IPS-18c (cell line): ENCODE results near the gene PRKCE.

Experiments used
- H3K4me3 ChIP-seq: 2 replicates; pipeline ENCODE4 v1.7.0; 2013; ENCODE audit warnings: low read depth, mild to moderate bottlenecking, low read length, moderate library complexity; ENCODE audit not compliant: insufficient read depth
- H3K9me3 ChIP-seq: one replicate; pipeline ENCODE4 v1.6.1; 2013; ENCODE audit warnings: mild to moderate bottlenecking, low read length, moderate library complexity; ENCODE audit not compliant: control insufficient read depth, insufficient read depth

Gene PRKCE

DNA sequence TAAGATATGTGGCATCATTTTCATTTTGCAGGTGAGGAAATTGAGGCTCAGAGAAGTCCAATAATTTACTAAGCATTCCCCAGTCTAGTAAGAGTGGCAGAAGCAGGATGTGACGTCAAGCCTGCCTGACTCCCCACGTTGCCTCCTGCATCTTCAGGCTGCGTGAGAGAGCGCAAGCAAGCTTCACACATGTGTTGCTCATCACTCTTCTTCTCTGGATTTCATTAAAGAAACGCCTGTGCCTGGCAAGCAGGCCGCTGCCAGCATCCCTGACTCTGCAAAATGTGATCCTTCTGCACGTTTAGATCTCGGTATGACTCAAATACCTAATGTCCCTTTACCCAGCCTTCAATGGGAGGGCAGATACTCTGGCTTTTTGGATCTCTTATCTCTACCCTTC is 96.8 kb downstream of the PRKCE start:
- no peak overlapping the region for H3K4me3 ChIP-seq
- no peaks in the 10 kb centered on the region for H3K9me3 ChIP-seq

DNA sequence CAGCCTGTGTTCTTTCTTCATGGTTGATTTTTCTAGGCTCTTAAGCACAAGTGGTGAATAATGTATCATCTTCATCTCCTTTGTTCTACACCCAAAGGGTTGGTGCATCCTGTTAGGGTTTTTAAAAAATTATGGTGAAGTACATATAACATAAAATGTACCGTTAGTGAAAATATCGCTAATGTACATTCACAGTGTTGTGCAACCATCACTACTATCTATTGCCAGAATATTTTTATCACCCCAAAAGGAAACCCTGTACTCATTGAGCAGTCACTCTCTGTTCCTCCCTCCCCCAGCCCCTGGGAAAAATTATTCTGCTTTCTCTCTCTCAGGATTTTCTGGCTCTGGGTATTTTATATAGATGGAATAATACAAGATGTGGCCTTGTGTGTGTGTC is 98.5 kb downstream of the PRKCE start:
- H3K9me3 ChIP-seq, result no peaks in the 10 kb centered on the region
- no peak overlapping the region for H3K4me3 ChIP-seq

DNA sequence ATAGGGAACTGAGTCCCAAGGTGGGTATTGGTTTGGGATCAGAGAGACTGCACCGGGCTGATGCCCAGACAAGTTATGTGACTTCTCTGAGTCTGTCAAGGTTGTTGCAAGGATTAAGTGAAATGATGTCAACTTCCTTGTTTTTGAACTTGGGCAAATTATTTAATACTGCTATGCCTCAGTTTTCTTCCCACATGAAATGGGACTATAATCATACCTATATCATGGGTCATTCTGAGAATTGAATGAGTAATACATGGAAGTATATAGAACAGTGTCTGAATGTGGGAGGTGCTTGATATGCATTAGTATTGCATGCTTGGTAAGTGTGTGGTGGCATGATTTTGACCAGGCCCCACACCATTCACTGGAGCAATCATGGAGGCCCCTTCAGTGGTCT is 99.0 kb downstream of the PRKCE start:
- Histone ChIP-seq H3K4me3 (no peak overlapping the region), H3K9me3 (no peaks in the 10 kb centered on the region)

DNA sequence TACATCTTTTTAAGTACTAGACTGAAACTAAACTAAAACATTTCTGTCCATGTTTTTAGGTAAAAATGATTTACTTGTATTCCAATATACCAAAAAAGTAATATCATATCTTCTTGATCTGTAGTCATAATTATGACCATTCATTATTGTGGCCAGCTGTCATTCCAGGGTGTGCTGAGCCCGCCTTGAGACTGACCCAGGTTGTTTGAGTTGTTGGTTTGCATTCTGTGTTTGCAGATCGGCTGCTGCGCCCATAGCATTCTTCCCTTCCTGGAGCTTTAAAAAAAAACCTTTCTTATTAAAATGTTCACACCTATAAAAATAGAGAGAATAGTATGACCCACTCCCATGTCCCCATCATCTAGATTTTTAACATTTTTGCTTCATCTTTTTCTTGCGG is 101.9 kb downstream of the PRKCE start:
- Histone ChIP-seq H3K9me3 (no peaks in the 10 kb centered on the region), H3K4me3 (no peak overlapping the region)

DNA sequence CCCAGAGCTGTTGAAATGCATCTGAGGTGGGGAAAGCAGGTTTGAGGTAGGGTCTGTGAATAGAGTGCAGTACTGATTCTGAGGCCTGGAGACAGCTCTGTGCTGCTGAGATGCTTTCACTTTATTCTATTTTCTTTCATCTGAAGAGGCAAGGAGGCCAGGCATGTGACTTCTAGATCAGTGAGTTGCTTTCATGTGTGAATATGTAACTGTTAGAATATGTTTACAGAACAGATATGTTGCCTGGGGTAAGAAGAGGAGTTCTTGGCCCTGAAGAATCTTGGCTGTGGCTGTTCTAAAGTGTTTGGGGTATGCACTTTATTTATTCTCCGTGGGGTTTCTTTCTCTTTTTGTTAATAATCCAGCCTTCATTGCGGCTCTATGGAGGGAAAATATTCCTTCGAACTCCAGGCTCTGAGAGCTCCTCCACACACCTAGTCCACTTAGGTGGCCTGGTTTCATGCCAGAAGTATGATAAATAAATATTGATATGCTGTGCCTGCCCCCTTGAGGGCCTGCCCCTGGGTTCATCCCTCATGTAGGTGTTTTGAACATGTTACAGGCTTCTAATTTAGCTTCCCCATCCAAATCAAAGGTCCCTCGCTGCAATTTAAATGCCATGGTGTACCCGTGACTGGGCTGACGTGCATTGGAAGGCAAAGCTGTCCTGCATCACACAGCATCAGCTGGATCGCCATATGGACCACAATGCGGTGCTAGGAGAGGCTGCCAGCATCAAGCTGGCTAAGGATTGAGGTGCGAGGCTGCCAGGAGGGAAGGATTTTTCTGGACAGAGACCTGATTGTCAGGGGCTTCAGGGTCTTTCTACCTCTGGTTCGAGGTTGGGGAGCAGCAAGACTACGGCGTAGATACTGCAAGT is 102.9 kb downstream of the PRKCE start:
- Histone ChIP-seq H3K9me3 (no peaks in the 10 kb centered on the region), H3K4me3 (no peak overlapping the region)

DNA sequence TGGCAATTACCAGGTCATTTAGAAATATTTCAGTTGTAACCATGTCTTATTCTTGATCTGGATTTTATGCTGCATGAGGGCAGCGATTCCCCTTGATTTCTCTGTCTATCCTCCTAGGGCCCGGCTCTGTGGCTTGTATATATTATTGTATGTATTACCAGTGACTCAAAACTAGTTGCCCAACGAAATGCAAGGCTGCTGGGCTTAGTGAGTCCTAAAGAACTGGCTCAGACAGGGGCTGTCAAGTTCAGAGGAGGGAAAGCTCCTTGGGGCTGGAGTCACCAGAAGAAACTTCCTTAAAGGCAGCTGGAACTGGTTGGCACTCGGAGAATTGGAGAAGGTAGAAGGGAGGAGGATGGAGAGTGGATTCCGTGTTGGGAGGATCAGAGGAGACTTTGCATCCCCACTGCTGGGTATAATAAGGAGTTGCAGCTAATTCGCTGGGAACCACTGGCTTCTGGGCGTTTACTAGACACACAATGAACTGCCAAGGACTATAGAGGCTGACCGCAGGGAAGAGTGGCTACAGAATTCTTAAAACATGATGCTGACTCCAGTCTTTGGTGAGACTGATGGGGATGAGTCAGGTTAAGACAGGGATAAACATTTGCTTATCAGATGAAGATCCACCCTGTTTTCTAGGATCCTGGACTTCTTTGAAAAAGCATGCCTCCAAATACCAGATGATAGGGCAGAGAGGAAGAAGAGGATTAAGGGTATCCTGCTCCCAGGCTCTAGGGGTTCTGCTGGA is 104.3 kb downstream of the PRKCE start:
- no peaks in the 10 kb centered on the region for H3K9me3 ChIP-seq

DNA sequence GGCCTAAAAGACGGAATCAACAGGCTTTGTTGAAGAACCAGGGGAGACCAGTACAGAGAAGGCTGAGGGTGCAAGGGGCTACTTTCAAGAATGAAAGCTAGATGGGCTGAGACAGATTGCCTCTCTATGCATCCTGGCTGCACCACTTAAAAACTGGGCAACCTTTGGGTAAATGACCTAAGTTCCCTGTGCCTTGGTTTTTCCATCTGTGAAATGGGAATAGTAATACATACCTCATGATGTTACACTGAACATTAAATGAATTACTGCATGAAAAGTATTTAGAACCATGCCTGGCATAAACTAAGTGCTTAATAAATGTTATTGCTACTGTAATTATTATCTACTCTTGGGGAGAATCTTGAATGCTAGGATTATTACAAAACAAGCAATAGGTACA is 106.5 kb downstream of the PRKCE start:
- H3K9me3 ChIP-seq, result no peaks in the 10 kb centered on the region
- H3K4me3 ChIP-seq, result no peak overlapping the region

More for the DNA sequence above, 104.3 kb downstream of the PRKCE start:
- H3K4me3 ChIP-seq, result no peak overlapping the region

DNA sequence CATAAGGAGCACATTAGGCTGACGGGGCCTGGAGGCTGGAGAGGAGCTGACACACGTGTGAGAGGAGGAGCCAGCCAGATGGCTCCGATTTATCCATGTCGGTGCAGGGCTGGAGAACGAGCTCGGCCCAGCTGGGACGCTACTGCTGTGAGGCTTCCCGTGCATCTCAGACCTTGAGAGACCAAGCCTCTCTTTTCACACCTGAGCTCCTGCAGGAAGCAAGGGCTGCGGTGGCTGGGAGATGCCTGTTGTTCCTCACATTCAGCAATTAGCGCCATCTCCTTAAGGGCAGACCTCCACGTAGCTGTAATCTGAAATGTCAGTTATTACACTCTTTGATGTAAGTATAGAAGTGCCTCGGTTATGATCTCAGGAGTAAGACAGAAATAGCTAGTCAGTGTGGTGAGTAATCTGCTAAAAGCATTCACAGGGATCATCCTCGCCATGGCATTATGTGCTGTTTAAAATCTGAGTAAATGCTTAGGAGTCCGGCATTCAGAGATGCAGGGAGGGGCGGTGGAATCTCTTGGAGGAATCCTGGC is 107.9 kb downstream of the PRKCE start:
- Histone ChIP-seq H3K4me3 (no peak overlapping the region), H3K9me3 (no peaks in the 10 kb centered on the region)

DNA sequence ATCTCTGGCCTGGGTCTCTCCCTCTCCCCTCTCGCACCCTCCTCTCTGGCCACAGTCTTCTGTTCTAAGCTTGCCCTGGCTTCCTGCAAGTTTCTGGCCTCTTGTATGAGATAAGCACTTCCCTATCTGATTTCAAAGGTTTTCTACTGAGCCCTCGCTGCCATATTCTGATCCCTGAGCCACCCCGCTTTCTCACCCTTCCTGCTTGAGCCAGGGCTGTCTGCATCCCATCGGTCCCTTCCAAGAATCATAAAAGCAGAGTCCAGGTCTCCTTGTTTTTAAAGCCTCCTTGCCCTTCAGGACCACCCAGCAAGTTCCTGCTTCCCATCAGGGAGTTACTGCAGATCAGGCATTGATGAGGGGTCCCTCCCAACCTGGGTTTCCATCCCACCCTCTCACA is 110.2 kb downstream of the PRKCE start:
- no peak overlapping the region for H3K4me3 ChIP-seq
- H3K9me3 ChIP-seq, result no peaks in the 10 kb centered on the region

DNA sequence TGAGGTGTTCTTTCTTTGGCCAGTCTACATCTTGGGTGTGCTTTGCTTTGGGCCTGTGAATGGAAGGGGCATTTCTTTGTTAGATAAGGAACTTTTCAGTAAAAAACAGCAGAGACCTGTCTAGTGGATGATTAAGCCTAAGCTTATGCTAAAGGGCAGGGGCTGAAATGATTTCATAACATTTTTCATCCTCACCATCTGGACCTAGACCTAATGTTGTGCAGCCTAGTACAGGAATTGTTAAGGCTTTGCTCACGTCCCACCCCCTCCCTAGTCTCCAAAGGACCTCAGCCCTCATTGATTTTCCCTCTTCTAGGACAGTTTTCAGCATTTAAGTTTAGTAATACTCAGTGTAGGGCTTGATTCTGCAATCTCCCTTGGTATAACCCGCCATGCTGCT is 111.8 kb downstream of the PRKCE start:
- Histone ChIP-seq H3K9me3 (no peaks in the 10 kb centered on the region), H3K4me3 (no peak overlapping the region)

DNA sequence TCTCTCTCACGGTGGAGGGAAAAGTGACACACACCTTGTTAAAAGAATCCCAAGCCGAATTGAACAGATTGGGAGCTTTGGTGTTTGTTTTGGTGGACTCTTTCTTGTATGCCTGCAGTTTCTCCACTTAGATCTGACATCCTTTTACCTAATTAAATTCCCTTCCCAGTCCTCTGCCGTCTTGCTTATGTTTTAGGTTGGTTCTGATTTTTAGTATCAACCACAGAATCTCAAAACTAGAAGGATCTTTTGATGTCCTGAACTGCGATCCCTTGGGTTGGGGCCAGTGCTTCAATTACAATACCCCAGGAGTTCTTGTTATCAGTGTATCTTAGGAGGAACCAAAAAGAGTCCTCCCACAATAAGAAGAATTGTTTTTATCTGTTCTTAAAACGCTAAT is 112.3 kb downstream of the PRKCE start:
- H3K4me3 ChIP-seq, result no peak overlapping the region
- H3K9me3 ChIP-seq, result no peaks in the 10 kb centered on the region

DNA sequence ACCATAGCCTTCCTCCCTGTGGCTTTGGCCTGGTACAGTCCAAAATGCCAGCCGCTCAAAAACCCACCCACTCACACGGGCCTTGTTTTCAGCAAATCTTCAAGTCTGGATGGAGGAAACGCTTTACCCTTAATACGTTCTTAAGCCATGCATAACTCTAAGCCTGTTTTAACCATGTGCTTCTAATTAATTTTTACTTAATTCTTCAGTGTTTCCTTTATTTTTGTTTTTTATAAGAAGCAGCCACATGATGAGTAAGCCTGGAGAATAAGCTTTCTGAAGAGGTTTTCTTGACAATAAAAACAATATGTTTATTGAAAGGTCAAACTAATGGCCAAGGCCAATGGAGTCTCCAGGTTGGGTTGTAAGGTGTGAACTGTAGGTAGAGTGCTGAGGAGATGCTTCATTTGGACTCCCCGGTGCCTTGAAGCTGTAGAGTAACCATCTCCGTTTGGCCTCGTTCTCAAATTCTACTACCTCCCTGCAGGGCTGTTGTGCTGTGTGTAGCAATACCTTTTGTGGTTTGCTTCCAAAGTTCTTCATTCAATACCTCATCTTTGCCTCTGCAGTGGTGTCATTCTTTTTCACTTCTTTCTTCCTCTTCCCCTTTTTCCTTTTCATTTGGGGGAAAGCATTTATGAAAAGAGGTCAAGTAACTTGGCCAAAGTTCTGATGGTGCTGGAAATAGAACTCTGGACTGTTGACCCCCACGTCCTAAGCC is 113.7 kb downstream of the PRKCE start:
- H3K9me3 ChIP-seq, result no peaks in the 10 kb centered on the region
- no peak overlapping the region for H3K4me3 ChIP-seq

DNA sequence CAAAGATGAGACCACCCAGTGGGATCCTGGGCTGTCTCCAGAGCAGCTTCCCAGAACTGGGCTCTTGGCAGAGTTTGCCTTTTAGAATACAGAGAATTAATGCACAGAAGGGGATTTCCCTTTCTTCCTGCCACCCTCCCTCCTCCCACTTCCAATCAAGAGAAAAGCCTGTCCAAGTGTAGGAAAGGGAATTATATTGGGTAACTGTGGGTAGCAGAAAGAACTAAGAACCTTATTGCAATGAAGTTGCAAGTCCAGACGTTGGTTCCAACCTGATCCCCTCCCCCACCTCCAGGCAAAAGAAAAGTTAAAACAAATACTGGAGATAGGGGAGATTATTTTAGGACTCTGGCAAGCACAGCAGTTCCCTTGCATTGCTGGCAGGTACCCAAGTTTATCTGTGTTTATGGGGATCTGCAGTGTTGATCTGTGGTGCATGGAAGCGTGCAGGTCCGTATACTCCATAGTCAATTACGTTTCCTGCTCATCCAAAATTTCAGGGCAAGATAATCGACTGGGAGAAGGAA is 114.3 kb downstream of the PRKCE start:
- no peak overlapping the region for H3K4me3 ChIP-seq

DNA sequence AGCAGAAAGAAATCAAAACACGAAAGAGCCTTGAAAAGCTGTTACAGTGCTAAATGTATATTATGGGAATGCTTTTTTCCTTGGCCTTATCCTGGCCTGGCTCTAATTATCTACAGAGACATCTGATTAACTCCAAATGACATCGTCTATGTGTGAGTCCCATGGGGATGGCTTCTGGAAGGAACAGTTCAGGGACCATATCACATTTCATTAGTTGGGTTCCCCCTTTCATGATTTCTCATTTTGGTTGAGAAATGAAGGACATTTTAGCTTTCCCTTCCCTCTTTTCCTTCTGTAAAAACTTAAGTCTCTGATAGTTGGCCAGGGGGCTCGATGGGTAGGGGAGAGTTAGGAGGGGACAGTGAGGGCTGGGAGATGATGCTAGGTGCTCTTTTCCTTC is 116.7 kb downstream of the PRKCE start:
- no peak overlapping the region for H3K4me3 ChIP-seq
- no peaks in the 10 kb centered on the region for H3K9me3 ChIP-seq

More for the DNA sequence above, 114.3 kb downstream of the PRKCE start:
- no peaks in the 10 kb centered on the region for H3K9me3 ChIP-seq

DNA sequence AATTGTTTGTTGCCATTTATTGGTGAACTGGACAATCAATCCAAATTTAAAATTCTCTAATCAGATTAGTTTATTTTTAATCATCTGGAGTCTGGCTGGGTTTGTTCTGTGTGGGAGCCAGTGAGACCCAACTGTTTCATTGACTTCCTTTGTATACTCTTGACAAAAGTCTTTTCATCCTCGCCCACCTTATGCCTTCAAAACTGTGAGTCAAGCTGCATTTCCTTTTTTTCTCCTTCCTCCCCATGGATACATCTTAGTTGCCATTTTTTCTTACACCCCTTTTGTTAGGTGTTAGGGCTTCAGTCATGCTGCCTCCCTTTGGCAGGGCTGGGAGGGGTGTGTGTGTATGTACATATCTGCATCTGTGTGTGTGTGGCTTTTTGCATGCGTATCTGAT is 117.6 kb downstream of the PRKCE start:
- Histone ChIP-seq H3K9me3 (no peaks in the 10 kb centered on the region), H3K4me3 (no peak overlapping the region)

DNA sequence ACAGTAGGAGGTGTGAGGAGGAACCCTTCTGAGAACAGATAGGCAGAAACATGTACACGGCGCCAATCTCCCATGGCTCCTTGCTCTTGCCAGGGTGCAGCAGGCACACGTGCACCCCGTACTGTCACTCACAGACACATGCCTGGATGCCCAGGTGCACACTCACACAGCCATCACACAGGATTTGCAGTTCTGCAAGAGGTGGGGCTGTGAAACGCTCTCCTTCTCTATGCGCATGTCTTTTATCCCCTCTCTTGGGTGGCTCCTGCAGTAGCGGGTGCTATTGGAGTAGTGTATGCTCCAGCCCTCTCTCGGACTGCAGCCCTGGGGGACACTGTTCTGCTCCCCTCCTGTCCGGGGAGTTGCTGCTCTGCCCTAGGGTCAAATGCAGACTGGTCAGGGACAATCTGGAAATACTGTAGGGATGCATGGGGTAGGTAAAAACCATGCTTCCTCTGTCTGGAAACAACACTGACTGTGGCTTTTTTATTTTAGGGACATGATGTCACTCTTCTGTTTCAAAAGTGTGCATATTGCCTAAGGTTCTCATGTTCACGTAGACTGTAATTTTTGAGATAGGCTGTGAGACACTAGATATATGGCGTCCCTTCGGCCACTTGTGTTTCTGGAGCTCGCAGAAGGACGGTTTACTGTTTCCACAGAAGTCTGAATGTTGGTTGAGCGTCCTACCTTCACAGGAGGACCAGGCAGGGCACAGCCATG is 118.5 kb downstream of the PRKCE start:
- no peaks in the 10 kb centered on the region for H3K9me3 ChIP-seq
- no peak overlapping the region for H3K4me3 ChIP-seq

DNA sequence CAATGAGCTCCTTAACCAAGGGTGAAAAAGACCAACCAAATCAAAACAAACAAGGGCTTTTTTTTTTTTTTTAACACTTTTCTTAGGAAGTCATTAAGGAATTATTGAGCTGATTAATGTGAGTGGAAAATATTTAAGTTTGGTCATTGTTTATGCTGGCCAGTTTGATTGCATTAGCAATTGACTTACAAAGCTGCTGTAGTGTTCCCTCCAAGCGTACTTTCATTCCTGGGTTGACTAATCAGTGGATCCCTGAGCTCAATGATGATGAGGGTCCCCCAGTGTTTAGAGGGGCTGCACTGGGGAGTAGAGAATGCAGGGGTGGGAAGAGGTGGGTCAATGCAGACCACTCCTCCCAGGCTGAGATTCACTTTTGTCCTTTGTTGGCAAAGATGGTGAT is 119.3 kb downstream of the PRKCE start:
- Histone ChIP-seq H3K4me3 (no peak overlapping the region), H3K9me3 (no peaks in the 10 kb centered on the region)
